Bone marrow (tissue), 2 donors: ENCODE measurements around the gene FLNC.

ENCODE experiments used
- DNase-seq, 2 donors: peaks; one replicate each; lab custom pipeline; 2025; lab: John Stamatoyannopoulos, UW

Gene FLNC

GRCh38 chr7:128833148-128833945 lies 3.1 kb downstream of the FLNC start:
- peak in 1 of 2 donors; percentile 8 for DNase-seq

- no peak for DNase-seq
Measured at GRCh38 chr7:128833946-128834325, 3.7 kb downstream of the FLNC start.

GRCh38 chr7:128835231-128835751 lies 5.1 kb downstream of the FLNC start:
- no peak for DNase-seq

- no peak for DNase-seq
Measured at GRCh38 chr7:128835790-128836641, 5.8 kb downstream of the FLNC start.

GRCh38 chr7:128836729-128837348 lies 6.6 kb downstream of the FLNC start:
- no peak for DNase-seq

- no peak for DNase-seq
Measured at GRCh38 chr7:128837521-128837921, 7.3 kb downstream of the FLNC start.

- DNase-seq: no peak
Measured at GRCh38 chr7:128838109-128838779, 8.0 kb downstream of the FLNC start.

- no peak for DNase-seq
Measured at GRCh38 chr7:128838981-128839731, 8.9 kb downstream of the FLNC start.

- no peak for DNase-seq
Measured at GRCh38 chr7:128839751-128840177, 9.6 kb downstream of the FLNC start.

GRCh38 chr7:128840326-128841170 lies 10.3 kb downstream of the FLNC start:
- DNase-seq: no peak

- DNase-seq: no peak
Measured at GRCh38 chr7:128841171-128841690, 11.0 kb downstream of the FLNC start.

- peak in 1 of 2 donors; percentile 19 for DNase-seq
Measured at GRCh38 chr7:128841921-128842673, 11.9 kb downstream of the FLNC start.

- DNase-seq: no peak
Measured at GRCh38 chr7:128842674-128843641, 12.8 kb downstream of the FLNC start.

- DNase-seq: no peak
Measured at GRCh38 chr7:128843938-128844621, 13.9 kb downstream of the FLNC start.

GRCh38 chr7:128844777-128845311 lies 14.6 kb downstream of the FLNC start:
- DNase-seq: no peak

GRCh38 chr7:128845475-128845874 lies 15.3 kb downstream of the FLNC start:
- DNase-seq: no peak

- no peak for DNase-seq
Measured at GRCh38 chr7:128845987-128846386, 15.8 kb downstream of the FLNC start.
